Neuronal stem cell (in vitro differentiated cells): ENCODE results near the gene GPRC5B. TPM values are rescaled to one million over a fixed set of nuclear protein-coding genes. Genes with fewer than 3 reads are reported as not detected.

Experiments used
- DNase-seq: peaks from one replicate; pipeline ENCODE4 v3.0.0-alpha.2; 2013; ENCODE audit warnings: low spot score
- H2AFZ ChIP-seq: one replicate; pipeline ENCODE4 v1.6.1; 2013; ENCODE audit warnings: mild to moderate bottlenecking, low read length, inconsistent platforms
- H2AK5ac ChIP-seq: 2 replicates; pipeline ENCODE4 v1.6.1; 2013; ENCODE audit warnings: low read depth, mild to moderate bottlenecking, inconsistent platforms, low read length, moderate library complexity, mixed read lengths
- H2BK120ac ChIP-seq: 2 replicates; pipeline ENCODE4 v1.6.1; 2013; ENCODE audit warnings: low read depth, mild to moderate bottlenecking, inconsistent platforms, low read length, moderate library complexity, mixed read lengths
- H2BK12ac ChIP-seq: one replicate; pipeline ENCODE4 v1.6.1; 2013; ENCODE audit warnings: low read length, inconsistent platforms
- H2BK15ac ChIP-seq: 2 replicates; pipeline ENCODE4 v1.6.1; 2013; ENCODE audit warnings: mild to moderate bottlenecking, low read length, inconsistent platforms, mixed read lengths
- H2BK5ac ChIP-seq: one replicate; pipeline ENCODE4 v1.6.1; 2013; ENCODE audit warnings: inconsistent platforms, mild to moderate bottlenecking, low read length, moderate library complexity
- H3K14ac ChIP-seq: one replicate; pipeline ENCODE4 v1.6.1; 2013; ENCODE audit warnings: low read length, inconsistent platforms
- H3K18ac ChIP-seq: 2 replicates; pipeline ENCODE4 v1.6.1; 2013; ENCODE audit warnings: low read length, inconsistent platforms
- H3K23ac ChIP-seq: 2 replicates; pipeline ENCODE4 v1.6.1; 2013; ENCODE audit warnings: low read depth, mild to moderate bottlenecking, mixed read lengths, low read length, inconsistent platforms; ENCODE audit not compliant: poor library complexity
- H3K27ac ChIP-seq: replicated peaks from 3 replicates; pipeline ENCODE4 v1.5.1; 2013; ENCODE audit warnings: low read length, inconsistent platforms
- H3K27me3 ChIP-seq, 3 experiments: 2 replicates each; pipeline ENCODE4 v1.6.1; 2013; ENCODE audit warnings: low read length in 3 of 3, mild to moderate bottlenecking in 2 of 3, inconsistent platforms in 1 of 3, low read depth in 1 of 3, mixed read lengths in 1 of 3, moderate library complexity in 1 of 3; ENCODE audit not compliant: control insufficient read depth in 3 of 3, insufficient read depth in 3 of 3
- H3K36me3 ChIP-seq, 2 donors: replicated peaks in 1 of 2; 2 replicates each; pipeline ENCODE4 v1.6.1; 2013; ENCODE audit warnings: low read length in 2 of 2; ENCODE audit not compliant: control insufficient read depth in 2 of 2, insufficient read depth in 2 of 2
- H3K4ac ChIP-seq: 2 replicates; pipeline ENCODE4 v1.6.1; 2013; ENCODE audit warnings: inconsistent platforms, mild to moderate bottlenecking, low read length, moderate library complexity
- H3K4me1 ChIP-seq, 2 donors: 1 replicate in 1 of 2; 2 replicates in 1 of 2; pipeline ENCODE4 v1.6.1; 2013; ENCODE audit warnings: low read length in 2 of 2, low read depth in 1 of 2; ENCODE audit not compliant: control insufficient read depth in 2 of 2, insufficient read depth in 1 of 2
- H3K4me2 ChIP-seq: one replicate; pipeline ENCODE4 v1.6.1; 2013; ENCODE audit warnings: mild to moderate bottlenecking, low read length, inconsistent platforms; ENCODE audit not compliant: insufficient read depth, poor library complexity, severe bottlenecking
- H3K4me3 ChIP-seq, 2 donors: 2 replicates each; pipeline ENCODE4 v1.5.1; 2013; ENCODE audit warnings: low read length in 2 of 2, mild to moderate bottlenecking in 2 of 2, inconsistent platforms in 1 of 2, moderate library complexity in 1 of 2
- H3K79me1 ChIP-seq: one replicate; pipeline ENCODE4 v1.6.1; 2013; ENCODE audit warnings: low read depth, mild to moderate bottlenecking, inconsistent platforms, low read length, moderate library complexity
- H3K9ac ChIP-seq: one replicate; pipeline ENCODE4 v1.6.1; 2013; ENCODE audit warnings: mild to moderate bottlenecking, low read depth, low read length, inconsistent platforms; ENCODE audit not compliant: poor library complexity
- H3K9me3 ChIP-seq, 2 donors: replicated peaks in 1 of 2; 2 replicates each; pipeline versions ENCODE3 to v1.6.1; 2013; ENCODE audit warnings: low read length in 2 of 2, mild to moderate bottlenecking in 2 of 2, inconsistent platforms in 1 of 2, low read depth in 1 of 2, mixed read lengths in 1 of 2, moderate library complexity in 1 of 2; ENCODE audit not compliant: control insufficient read depth in 2 of 2, insufficient read depth in 1 of 2
- H4K8ac ChIP-seq: one replicate; pipeline ENCODE4 v1.6.1; 2013; ENCODE audit warnings: low read depth, mild to moderate bottlenecking, inconsistent platforms, low read length, moderate library complexity
- H4K91ac ChIP-seq: one replicate; pipeline ENCODE4 v1.6.1; 2013; ENCODE audit warnings: low read length, low read depth, mild to moderate bottlenecking, inconsistent platforms; ENCODE audit not compliant: poor library complexity
- WGBS, 2 donors: extraction: QIAGEN DNeasy Blood & Tissue Kit; methylation state at CpG; one replicate each; pipeline ENCODE4 v1.1.7; 2013; ENCODE audit warnings: missing lambda C conversion rate in 2 of 2, mixed read lengths in 1 of 2; ENCODE audit not compliant: insufficient read length in 2 of 2, insufficient replicate concordance in 1 of 2; ENCODE audit errors: extremely low coverage in 2 of 2; 5-methylcytosine and 5-hydroxymethylcytosine counted together
- polyA plus RNA-seq, 2 experiments: library from polyadenylated mRNA; stranded (reverse); fragments of 200-250 nt; gene quantifications; one replicate each; pipeline ENCODE4 v1.2.3, GENCODE V29; 2013

GPRC5B gene, protein sequence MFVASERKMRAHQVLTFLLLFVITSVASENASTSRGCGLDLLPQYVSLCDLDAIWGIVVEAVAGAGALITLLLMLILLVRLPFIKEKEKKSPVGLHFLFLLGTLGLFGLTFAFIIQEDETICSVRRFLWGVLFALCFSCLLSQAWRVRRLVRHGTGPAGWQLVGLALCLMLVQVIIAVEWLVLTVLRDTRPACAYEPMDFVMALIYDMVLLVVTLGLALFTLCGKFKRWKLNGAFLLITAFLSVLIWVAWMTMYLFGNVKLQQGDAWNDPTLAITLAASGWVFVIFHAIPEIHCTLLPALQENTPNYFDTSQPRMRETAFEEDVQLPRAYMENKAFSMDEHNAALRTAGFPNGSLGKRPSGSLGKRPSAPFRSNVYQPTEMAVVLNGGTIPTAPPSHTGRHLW
- 53.1 TPM for polyA plus RNA-seq (2013, experiment 1 of 2)
- 56.8 TPM for polyA plus RNA-seq (2013, experiment 2 of 2)

DNA sequence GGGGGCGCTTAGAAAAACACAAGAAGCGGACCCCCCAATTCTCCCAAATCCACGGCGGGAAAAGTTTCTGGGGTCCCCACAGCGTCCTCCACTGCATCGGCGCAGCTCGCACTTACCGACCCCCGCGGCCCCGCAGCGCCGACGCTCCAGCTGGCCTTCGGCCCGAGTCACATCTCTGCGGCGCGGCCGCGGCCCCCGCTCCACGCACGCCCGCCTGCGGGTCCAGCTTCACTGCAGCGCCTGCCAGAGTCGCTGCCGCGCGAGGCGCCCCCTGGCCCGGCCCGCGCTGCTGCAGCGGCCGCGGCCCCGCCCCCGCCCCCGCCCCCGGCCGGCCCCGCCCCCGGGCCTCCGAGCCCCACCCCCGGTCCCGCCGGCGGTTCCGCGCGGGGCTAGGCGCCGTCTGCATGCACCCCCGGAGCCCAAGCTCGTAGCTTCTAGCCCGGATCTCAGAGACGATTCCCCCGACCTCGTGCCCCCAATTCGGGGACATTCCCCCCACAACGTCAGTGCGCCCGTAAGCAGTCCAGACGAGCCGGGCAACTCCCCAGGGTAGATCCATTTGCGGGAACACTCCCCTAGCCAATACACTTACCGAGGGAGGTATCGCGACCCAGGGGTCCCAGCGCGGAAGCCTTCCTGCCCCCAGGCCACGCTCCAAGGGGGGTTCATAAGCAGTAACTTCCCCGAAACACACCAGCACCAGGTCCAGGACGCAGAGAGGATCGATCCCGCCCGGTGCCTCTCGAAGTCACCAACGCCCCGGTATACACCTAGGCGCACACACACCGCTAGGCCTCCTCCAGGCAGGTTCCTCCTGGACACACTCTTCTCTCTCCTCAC is at the start of gene GPRC5B:
Gene GPRC5B (minus strand): TSS at position 238 of the 840 bp plus-strand sequence. CDS start 12,003 bp downstream, outside the sequence.
- peak within 1 kb of the TSS; percentile 92 for H3K9ac ChIP-seq
- no peak within 1 kb of the TSS for H3K4ac ChIP-seq
- H2AK5ac ChIP-seq = peak within 1 kb of the TSS; percentile 43
- H3K36me3 ChIP-seq = peaks cover 0 to 15% of the 10 kb centered on the region in 2 donors
- peak within 1 kb of the TSS; percentile 72 for H3K14ac ChIP-seq
- H4K8ac ChIP-seq = no peak within 1 kb of the TSS
- no peak within 1 kb of the TSS for H2BK120ac ChIP-seq
- H2BK5ac ChIP-seq = peak within 1 kb of the TSS; percentile 22
- H3K4me2 ChIP-seq = peak within 1 kb of the TSS; percentile 100
- peak within 1 kb of the TSS; percentile 90 to 91 for H3K4me3 ChIP-seq
- peak within 1 kb of the TSS; percentile 90 for H2AFZ ChIP-seq
- no CpG with 5 or more reads among the region's 85 CpGs for WGBS, 2 donors
- peaks cover 4 to 13% of the 10 kb centered on the region in 2 donors for H3K4me1 ChIP-seq
- no peak within 1 kb of the TSS for H4K91ac ChIP-seq
- H3K9me3 ChIP-seq = peaks cover 4 to 7% of the 10 kb centered on the region in 2 donors
- DNase-seq = no peak
- H3K23ac ChIP-seq = peak within 1 kb of the TSS; percentile 70
- H3K27ac ChIP-seq = no peak within 1 kb of the TSS
- peaks cover 2% of the 10 kb centered on the region for H3K79me1 ChIP-seq
- peaks cover 0 to 2% (median 0%) of the 10 kb centered on the region in 3 experiments for H3K27me3 ChIP-seq
- peak within 1 kb of the TSS; percentile 85 for H2BK12ac ChIP-seq
- H2BK15ac ChIP-seq = peak within 1 kb of the TSS; percentile 83
- H3K18ac ChIP-seq = peak within 1 kb of the TSS; percentile 96

DNA sequence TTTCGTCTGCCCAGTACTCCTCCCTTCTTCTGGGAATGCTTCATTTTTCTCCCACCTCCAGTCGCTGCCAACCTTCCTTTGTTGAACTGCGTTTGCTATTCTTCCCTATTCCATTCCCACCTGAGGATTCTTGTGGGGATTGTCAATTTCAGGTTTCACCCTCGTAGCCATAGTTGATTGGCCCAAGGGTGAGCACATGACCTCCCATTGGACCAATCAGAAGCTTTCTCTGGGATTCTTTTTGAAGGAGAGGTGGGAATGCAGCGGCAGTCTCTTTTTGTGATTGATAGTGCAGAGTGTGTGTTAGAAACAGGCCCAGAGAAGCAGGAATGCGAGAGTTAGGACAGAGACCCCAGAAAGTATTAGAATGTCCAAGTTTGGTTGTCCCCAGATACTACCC is 49.1 kb upstream of the GPRC5B start:
- no peak for DNase-seq
- Histone ChIP-seq H3K9me3 (no peaks in the 10 kb centered on the region), H3K23ac (no peak overlapping the region), H3K27me3 (no peaks in the 10 kb centered on the region), H2AK5ac (no peak overlapping the region), H3K27ac (no peak overlapping the region), H3K4me3 (no peak overlapping the region), H3K4me1 (peaks cover 0 to 4% of the 10 kb centered on the region in 2 donors), H2AFZ (no peak overlapping the region), H2BK120ac (no peak overlapping the region), H4K8ac (no peak overlapping the region), H3K4ac (no peak overlapping the region), H3K36me3 (no peaks in the 10 kb centered on the region), H2BK5ac (no peak overlapping the region), H2BK12ac (no peak overlapping the region), H3K14ac (no peak overlapping the region), H3K79me1 (no peaks in the 10 kb centered on the region), H3K18ac (no peak overlapping the region), H2BK15ac (no peak overlapping the region), H3K9ac (no peak overlapping the region), H4K91ac (no peak overlapping the region), H3K4me2 (no peak overlapping the region)
- no CpG with 5 or more reads among the region's 6 CpGs for WGBS, 2 donors

DNA sequence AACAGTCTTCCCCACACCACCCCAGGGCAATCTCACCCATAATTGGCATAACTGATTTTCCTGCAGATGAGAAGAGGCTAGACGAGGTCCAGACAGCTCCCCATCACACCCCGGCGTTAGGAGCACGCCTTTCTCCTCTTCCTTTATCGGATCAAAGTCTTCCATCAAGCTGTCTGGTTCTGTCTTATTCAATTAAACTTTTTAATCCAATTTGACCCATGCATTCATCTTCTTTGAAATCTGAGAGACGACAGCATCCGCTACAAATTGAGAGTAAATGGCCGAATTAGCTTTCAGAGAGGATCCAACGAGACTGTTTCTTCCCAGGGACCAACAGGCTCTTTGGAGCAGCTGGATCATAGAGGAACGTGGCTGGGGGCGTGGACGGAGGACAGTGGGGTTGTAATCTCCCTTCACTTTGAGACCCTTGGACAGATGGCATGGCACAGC is 44.4 kb upstream of the GPRC5B start:
- no peaks in the 10 kb centered on the region for H3K4me1 ChIP-seq
- no peaks in the 10 kb centered on the region for H3K9me3 ChIP-seq
- H3K4ac ChIP-seq = no peak overlapping the region
- no peak overlapping the region for H4K91ac ChIP-seq
- no peak overlapping the region for H3K23ac ChIP-seq
- no peak overlapping the region for H2BK120ac ChIP-seq
- no peaks in the 10 kb centered on the region for H3K79me1 ChIP-seq
- H3K14ac ChIP-seq = no peak overlapping the region
- H3K36me3 ChIP-seq = no peaks in the 10 kb centered on the region
- no peak overlapping the region for H3K27ac ChIP-seq
- no peak overlapping the region for H3K18ac ChIP-seq
- no peak overlapping the region for H2BK12ac ChIP-seq
- no peaks in the 10 kb centered on the region for H3K27me3 ChIP-seq
- DNase-seq = no peak
- H2AFZ ChIP-seq = no peak overlapping the region
- WGBS, 2 donors = no CpG with 5 or more reads among the region's 12 CpGs
- no peak overlapping the region for H2AK5ac ChIP-seq
- H3K9ac ChIP-seq = no peak overlapping the region
- no peak overlapping the region for H3K4me2 ChIP-seq
- no peak overlapping the region for H2BK15ac ChIP-seq
- no peak overlapping the region for H4K8ac ChIP-seq
- H2BK5ac ChIP-seq = no peak overlapping the region
- H3K4me3 ChIP-seq = no peak overlapping the region

DNA sequence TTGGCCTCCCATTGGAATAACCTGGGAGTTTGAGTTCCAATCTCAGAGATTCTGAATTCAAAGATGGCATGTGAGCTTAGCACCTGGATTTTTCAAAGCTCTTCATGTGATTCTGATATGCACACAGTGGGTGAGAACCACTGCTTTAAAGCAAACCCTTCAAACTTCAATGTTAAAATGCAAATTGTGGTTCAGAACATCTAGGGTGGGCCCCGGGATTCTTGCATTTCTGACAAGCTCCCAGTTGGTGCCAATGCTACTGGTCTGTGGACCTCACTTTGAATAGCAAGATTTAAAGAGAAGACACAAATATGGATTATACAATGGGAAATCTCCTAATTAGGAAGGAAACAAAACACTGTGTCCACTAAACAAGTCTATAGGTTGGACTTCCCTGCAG is 43.8 kb upstream of the GPRC5B start:
- no peaks in the 10 kb centered on the region for H3K4me1 ChIP-seq
- no peaks in the 10 kb centered on the region for H3K79me1 ChIP-seq
- H3K9ac ChIP-seq = no peak overlapping the region
- WGBS, 2 donors = no CpG with 5 or more reads among the region's 1 CpG
- H2BK15ac ChIP-seq = no peak overlapping the region
- no peaks in the 10 kb centered on the region for H3K36me3 ChIP-seq
- H3K23ac ChIP-seq = no peak overlapping the region
- H3K4me3 ChIP-seq = no peak overlapping the region
- no peak for DNase-seq
- H3K14ac ChIP-seq = no peak overlapping the region
- H2BK120ac ChIP-seq = no peak overlapping the region
- no peaks in the 10 kb centered on the region for H3K27me3 ChIP-seq
- H3K18ac ChIP-seq = no peak overlapping the region
- H4K91ac ChIP-seq = no peak overlapping the region
- no peak overlapping the region for H2BK5ac ChIP-seq
- H3K9me3 ChIP-seq = no peaks in the 10 kb centered on the region
- no peak overlapping the region for H2AFZ ChIP-seq
- H2BK12ac ChIP-seq = no peak overlapping the region
- no peak overlapping the region for H3K27ac ChIP-seq
- H3K4me2 ChIP-seq = no peak overlapping the region
- H3K4ac ChIP-seq = no peak overlapping the region
- H4K8ac ChIP-seq = no peak overlapping the region
- H2AK5ac ChIP-seq = no peak overlapping the region
